ENCODE results near the gene ATP2A2.
A peak's percentile ranks its signal among the peaks of the same experiment; 100 is the strongest.
"Not testable (repeated sequence)": the region's sequence is repeated elsewhere in the genome, so short reads cannot be mapped to it uniquely, and the experiment has no call there.

Gene ATP2A2

GRCh38 chr12:110351119-110351518, 70.1 kb downstream of the ATP2A2 start:
- no peak for TF ChIP-seq CTCF (IDR thresholded peaks at IDR 0.05; ENCODE audit: insufficient read depth, low read depth, low read length, missing control alignments)
- H3K4me3 ChIP-seq (ENCODE audit: low read depth, low read length) = no peak overlapping the region
- DNase-seq (ENCODE audit: low read depth) = no peak

- no peak for TF ChIP-seq CTCF (IDR thresholded peaks at IDR 0.05; ENCODE audit: insufficient read depth, low read depth, low read length, missing control alignments)
- DNase-seq (ENCODE audit: low read depth) = no peak
- H3K4me3 ChIP-seq (ENCODE audit: low read depth, low read length) = no peak overlapping the region
Observed at GRCh38 chr12:110352401-110352800, 71.4 kb downstream of the ATP2A2 start.

- H3K4me3 ChIP-seq (ENCODE audit: low read depth, low read length) = no peak overlapping the region
- no peak for TF ChIP-seq CTCF (IDR thresholded peaks at IDR 0.05; ENCODE audit: insufficient read depth, low read depth, low read length, missing control alignments)
- DNase-seq (ENCODE audit: low read depth) = no peak
Observed at GRCh38 chr12:110353211-110353965, 72.3 kb downstream of the ATP2A2 start.

- no peak overlapping the region for H3K4me3 ChIP-seq (ENCODE audit: low read depth, low read length)
- DNase-seq (ENCODE audit: low read depth) = no peak
- TF ChIP-seq CTCF (IDR thresholded peaks at IDR 0.05; ENCODE audit: insufficient read depth, low read depth, low read length, missing control alignments) = no peak
Observed at GRCh38 chr12:110354172-110354780, 73.2 kb downstream of the ATP2A2 start.

- DNase-seq (ENCODE audit: low read depth) = peak; percentile 49
- no peak overlapping the region for H3K4me3 ChIP-seq (ENCODE audit: low read depth, low read length)
- TF ChIP-seq CTCF (IDR thresholded peaks at IDR 0.05; ENCODE audit: insufficient read depth, low read depth, low read length, missing control alignments) = peak; percentile 62
Observed at GRCh38 chr12:110355073-110355472, 74.0 kb downstream of the ATP2A2 start.

- not testable (repeated sequence) for DNase-seq (ENCODE audit: low read depth); H3K4me3 ChIP-seq (ENCODE audit: low read depth, low read length)
Observed at GRCh38 chr12:110358384-110359097, 77.5 kb downstream of the ATP2A2 start.

GRCh38 chr12:110361216-110361615, 80.2 kb downstream of the ATP2A2 start:
- DNase-seq (ENCODE audit: low read depth) = no peak
- H3K4me3 ChIP-seq (ENCODE audit: low read depth, low read length) = no peak overlapping the region
- no peak for TF ChIP-seq CTCF (IDR thresholded peaks at IDR 0.05; ENCODE audit: insufficient read depth, low read depth, low read length, missing control alignments)
